NCI-H748 (cell line): ENCODE measurements around the gene ETNK1.
A peak's percentile ranks its signal among the peaks of the same experiment; 100 is the strongest.
"Not testable (repeated sequence)": the region's sequence is repeated elsewhere in the genome, so short reads cannot be mapped to it uniquely, and the experiment has no call there.

ENCODE experiments used
- DNase-seq: peaks from one replicate; lab custom pipeline; 2025; ENCODE audit not compliant: unreplicated experiment; lab: John Stamatoyannopoulos, UW

The ETNK1 gene, protein sequence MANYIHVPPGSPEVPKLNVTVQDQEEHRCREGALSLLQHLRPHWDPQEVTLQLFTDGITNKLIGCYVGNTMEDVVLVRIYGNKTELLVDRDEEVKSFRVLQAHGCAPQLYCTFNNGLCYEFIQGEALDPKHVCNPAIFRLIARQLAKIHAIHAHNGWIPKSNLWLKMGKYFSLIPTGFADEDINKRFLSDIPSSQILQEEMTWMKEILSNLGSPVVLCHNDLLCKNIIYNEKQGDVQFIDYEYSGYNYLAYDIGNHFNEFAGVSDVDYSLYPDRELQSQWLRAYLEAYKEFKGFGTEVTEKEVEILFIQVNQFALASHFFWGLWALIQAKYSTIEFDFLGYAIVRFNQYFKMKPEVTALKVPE

DNA sequence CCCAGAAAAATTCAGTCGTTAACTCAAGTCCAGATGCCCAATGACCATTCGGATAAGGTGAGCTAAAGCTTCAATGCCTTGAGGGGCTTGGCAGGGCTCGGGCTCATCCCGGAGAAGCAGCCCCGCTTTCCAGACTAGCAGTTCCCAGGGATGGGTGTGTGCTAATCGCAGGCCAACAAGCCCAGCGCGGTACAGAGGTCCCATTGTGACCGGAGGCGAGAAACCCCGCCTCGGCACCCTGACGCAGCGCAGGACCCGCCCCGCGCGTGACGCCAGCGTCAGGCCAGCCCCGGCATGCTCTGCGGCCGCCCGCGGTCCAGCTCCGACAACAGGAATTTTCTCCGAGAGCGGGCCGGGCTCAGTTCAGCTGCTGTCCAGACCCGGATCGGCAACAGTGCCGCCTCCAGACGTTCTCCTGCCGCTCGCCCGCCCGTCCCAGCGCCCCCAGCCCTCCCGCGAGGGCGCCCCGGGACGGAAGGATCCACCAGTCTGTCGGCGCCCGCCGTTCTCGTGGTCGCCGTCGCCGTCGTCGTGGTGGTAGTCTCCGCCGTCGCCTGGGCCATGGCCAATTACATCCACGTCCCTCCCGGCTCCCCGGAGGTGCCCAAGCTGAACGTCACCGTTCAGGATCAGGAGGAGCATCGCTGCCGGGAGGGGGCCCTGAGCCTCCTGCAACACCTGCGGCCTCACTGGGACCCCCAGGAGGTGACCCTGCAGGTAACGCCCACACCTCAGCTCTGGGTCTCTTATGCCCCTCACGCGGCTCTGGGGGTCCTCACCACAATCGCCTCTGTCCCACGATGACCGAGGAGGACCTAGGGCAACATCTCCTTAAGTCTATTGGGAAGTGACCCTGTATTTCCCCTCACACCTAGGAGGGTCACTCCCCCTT, at the start of gene ETNK1:
Gene ETNK1, plus strand, starts transcription at position 302 of the 892 bp plus-strand sequence. Its CDS starts 260 bp downstream, at position 562.
- peak; percentile 93 for DNase-seq

DNA sequence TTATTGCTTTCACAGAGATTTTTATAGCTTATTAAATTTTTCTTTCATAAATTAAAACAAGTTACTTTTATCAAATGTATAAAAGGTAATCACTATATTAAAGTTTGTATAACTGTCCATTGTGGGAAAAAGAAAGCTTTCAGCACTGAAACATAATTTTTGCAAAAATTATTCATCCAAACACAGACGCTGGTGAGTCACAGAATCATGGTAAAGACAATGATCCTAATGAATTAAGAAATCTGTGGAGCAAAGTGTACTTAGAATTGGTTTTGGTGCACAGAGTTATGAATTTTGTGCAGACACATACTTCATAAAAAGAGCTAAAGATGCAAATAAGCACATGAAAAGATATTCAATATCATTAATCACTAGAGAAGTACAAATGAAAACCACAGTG, 48.9 kb upstream of the ETNK1 start:
- DNase-seq, result no peak

DNA sequence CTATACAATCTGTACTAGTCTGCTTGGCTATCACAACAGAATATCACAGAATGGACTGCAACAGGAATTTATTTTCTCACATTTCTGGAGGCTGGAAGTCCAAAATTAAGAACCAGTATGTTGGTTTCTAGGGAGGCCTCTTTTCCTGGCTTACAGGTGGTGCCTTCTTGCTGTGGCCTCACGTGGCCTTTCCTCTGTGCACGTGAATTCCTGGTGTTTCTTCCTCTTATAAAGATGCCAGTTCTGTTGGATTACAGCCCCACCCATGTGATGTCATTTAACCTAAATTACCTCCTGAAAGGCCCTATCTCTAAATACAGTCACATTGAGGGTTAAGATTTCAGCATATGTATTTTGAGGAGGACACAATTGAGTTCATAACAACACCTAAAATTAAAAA, 48.5 kb upstream of the ETNK1 start:
- no peak for DNase-seq

DNA sequence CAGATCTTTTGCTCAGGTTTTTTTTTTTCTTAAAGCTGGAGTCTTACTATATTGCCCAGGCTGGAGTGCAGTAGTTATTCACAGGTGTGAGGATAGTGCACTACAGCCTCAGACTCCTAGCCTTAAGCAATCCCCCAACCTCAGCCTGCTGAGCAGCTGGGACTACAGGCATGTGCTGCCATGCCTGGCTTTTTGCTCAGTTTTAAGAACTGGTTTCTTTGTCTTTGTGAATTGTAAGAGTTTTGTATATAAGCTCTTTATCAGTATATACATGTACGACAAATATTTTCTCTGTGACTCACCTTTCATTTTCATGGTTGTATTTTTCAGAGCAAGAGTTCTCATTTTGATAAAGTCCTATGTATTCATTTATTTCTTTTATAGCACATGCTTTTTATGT, 47.3 kb upstream of the ETNK1 start:
- no peak for DNase-seq

DNA sequence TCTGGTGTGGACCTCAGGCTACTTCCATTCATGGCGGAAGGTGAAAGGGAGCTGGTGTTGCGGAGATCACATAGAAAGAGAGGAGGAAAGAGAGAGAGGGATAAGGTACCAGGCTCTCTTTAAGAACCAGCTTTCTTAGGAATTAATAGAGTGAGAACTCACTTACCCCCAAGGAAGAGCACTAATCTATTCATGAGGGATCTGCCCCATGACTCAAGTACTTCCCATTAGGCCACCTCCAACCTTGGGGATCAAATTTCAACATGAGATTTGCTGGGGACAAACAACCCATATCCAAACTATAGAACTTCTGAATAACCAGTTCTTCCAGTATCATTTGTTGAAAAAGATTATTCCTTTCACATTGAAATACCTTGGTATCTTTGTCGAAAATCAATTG, 46.6 kb upstream of the ETNK1 start:
- peak; percentile 50 for DNase-seq

- peak; percentile 94 for DNase-seq
Measured at GRCh38 chr12:22588817-22589216, 36.2 kb upstream of the ETNK1 start.

DNA sequence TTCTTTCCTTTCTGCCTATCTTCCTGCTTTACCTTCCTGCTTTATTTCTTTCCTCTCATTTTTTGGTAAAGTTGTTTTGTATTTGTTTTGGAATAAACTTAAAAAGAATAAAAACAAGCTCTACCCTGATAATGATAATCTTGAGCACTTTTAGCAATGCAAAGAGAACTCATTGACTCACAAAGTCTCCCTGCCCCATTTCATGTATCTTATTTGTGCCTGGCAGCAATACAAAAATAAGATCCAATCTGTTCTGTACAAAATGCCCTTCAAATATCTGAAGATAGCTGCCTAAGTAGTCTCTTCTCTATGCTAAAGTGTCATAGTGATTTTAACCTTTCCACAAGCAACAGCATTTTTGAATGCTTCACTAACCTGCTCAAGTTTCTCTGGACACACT, 31.1 kb upstream of the ETNK1 start:
- no peak for DNase-seq

- not testable (repeated sequence) for DNase-seq
Measured at GRCh38 chr12:22597539-22597938, 27.4 kb upstream of the ETNK1 start.

- no peak for DNase-seq
Measured at GRCh38 chr12:22598141-22598762, 26.7 kb upstream of the ETNK1 start.

GRCh38 chr12:22598763-22599161, 26.2 kb upstream of the ETNK1 start:
- no peak for DNase-seq

- DNase-seq, result no peak
Measured at GRCh38 chr12:22600181-22600580, 24.8 kb upstream of the ETNK1 start.

DNA sequence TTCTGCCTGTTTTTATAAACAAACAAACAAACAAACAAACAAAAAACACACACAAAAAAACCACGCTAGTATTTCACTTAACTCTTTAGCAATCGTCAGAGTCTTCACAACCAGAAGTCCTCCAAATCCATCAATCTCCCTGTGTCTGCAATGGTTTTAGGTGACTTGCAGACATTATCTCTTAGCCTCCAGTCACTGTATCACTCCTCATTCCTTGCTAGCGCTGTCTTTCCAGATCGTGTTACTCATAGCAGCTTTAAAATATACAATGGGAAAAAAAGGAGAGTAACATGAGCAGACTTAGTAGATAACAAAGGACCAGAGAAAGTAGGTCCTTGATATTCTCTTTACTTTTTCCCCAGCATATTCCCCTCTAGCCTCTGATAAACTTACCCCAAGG, 15.5 kb upstream of the ETNK1 start:
- DNase-seq, result no peak

GRCh38 chr12:22610131-22610530, 14.8 kb upstream of the ETNK1 start:
- no peak for DNase-seq

DNA sequence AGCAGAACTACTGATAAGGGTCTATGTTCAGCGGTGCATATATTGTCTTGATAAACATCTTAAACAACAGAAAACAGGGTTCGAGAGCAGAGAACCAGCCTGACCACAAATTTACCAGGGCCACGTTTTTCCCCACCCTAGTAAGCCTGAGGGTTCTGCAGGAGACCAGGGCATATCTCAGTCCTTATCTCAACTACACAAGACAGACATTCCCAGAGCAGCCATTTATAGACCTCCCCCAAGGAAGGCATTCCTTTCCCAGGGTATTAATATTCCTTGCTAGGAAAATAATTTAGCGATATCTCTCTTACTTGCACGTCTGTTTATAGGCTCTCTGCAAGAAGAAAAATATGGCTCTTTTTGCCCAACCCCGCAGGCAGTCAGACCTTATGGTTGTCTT, 12.1 kb upstream of the ETNK1 start:
- not testable (repeated sequence) for DNase-seq

GRCh38 chr12:22615963-22616501, 8.9 kb upstream of the ETNK1 start:
- DNase-seq, result no peak

- DNase-seq, result no peak
Measured at GRCh38 chr12:22617630-22618029, 7.3 kb upstream of the ETNK1 start.

- no peak for DNase-seq
Measured at GRCh38 chr12:22624548-22624869, 462 bp upstream of the ETNK1 start.

DNA sequence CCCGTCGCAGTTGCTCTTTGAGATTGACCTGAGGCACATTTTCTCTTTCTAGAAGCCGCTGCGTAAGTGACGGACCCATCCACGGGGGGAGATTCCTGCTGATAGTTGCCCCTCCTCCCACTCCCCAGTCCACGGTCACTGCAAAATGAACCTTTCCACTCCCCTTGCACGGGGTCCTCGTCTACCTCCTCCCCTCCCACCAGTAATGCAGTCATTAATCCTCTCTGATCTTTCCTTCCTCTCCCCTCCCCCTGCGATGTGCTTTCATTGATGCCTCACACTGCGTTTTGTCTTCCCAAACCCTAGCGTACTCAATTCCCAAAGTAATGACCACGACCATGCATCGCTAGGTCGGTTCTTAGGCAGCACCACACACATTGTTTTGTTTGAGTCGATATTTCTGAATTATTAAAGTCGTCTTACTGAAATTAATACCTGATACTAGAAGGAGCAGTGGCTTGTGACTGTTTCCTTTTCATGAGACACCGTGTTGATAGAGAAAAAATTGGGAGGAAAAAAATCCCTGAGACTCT, 857 bp downstream of the ETNK1 start:
- peak; percentile 72 for DNase-seq

GRCh38 chr12:22626406-22626805, 1.4 kb downstream of the ETNK1 start:
- no peak for DNase-seq

GRCh38 chr12:22627371-22627770, 2.4 kb downstream of the ETNK1 start:
- no peak for DNase-seq

GRCh38 chr12:22628228-22628627, 3.3 kb downstream of the ETNK1 start:
- DNase-seq, result no peak
